H9 (cell line): ENCODE data around the gene MAGI1. TPM values are rescaled to one million over a fixed set of nuclear protein-coding genes. Genes with fewer than 3 reads are reported as not detected.
A peak's percentile ranks its signal among the peaks of the same experiment; 100 is the strongest.

Experiments used
- DNase-seq: peaks from one replicate; pipeline ENCODE4 v3.0.0-alpha.2; 2017
- H2AFZ ChIP-seq: one replicate; pipeline ENCODE4 v1.6.1; 2013; ENCODE audit warnings: mild to moderate bottlenecking, low read length, control low read depth, moderate library complexity
- H2AK5ac ChIP-seq: 2 replicates; pipeline ENCODE4 v1.6.1; 2013; ENCODE audit warnings: low read length, control low read depth, mixed read lengths; ENCODE audit not compliant: insufficient read length
- H2BK120ac ChIP-seq: one replicate; pipeline ENCODE4 v1.6.1; 2013; ENCODE audit warnings: low read depth, mild to moderate bottlenecking, low read length, control low read depth, inconsistent platforms; ENCODE audit not compliant: poor library complexity, severe bottlenecking
- H2BK12ac ChIP-seq: 2 replicates; pipeline ENCODE4 v1.6.1; 2013; ENCODE audit warnings: low read length, control low read depth, mixed read lengths, low read depth; ENCODE audit not compliant: insufficient read length
- H2BK15ac ChIP-seq: 2 replicates; pipeline ENCODE4 v1.6.1; 2013; ENCODE audit warnings: low read depth, low read length, control low read depth
- H2BK20ac ChIP-seq: one replicate; pipeline ENCODE4 v1.6.1; 2013; ENCODE audit warnings: low read depth, mild to moderate bottlenecking, low read length, control low read depth, inconsistent platforms; ENCODE audit not compliant: poor library complexity, severe bottlenecking
- H2BK5ac ChIP-seq: 2 replicates; pipeline ENCODE4 v1.6.1; 2013; ENCODE audit warnings: low read length, control low read depth, mixed read lengths; ENCODE audit not compliant: insufficient read length
- H3K14ac ChIP-seq: 2 replicates; pipeline ENCODE4 v1.6.1; 2013; ENCODE audit warnings: low read length, control low read depth; ENCODE audit not compliant: insufficient read depth
- H3K18ac ChIP-seq: 2 replicates; pipeline ENCODE4 v1.6.1; 2013; ENCODE audit warnings: low read depth, mild to moderate bottlenecking, mixed read lengths, low read length, control low read depth; ENCODE audit not compliant: insufficient read length
- H3K23ac ChIP-seq: 2 replicates; pipeline ENCODE4 v1.6.1; 2013; ENCODE audit warnings: low read length, control low read depth, mixed read lengths, low read depth; ENCODE audit not compliant: insufficient read length
- H3K23me2 ChIP-seq: 2 replicates; pipeline ENCODE4 v1.6.1; 2013; ENCODE audit warnings: low read depth, mild to moderate bottlenecking, mixed read lengths, low read length, control low read depth; ENCODE audit not compliant: insufficient read length, poor library complexity, severe bottlenecking
- H3K27ac ChIP-seq: 2 replicates; pipeline ENCODE4 v1.5.1; 2013; ENCODE audit warnings: low read length, control low read depth, mixed read lengths, low read depth; ENCODE audit not compliant: insufficient read length
- H3K27me3 ChIP-seq: 2 replicates; pipeline ENCODE4 v1.6.1; 2013; ENCODE audit warnings: low read length, control low read depth, inconsistent platforms; ENCODE audit not compliant: insufficient read depth
- H3K4ac ChIP-seq: 2 replicates; pipeline ENCODE4 v1.6.1; 2013; ENCODE audit warnings: low read depth, mild to moderate bottlenecking, control low read depth, inconsistent platforms, low read length, moderate library complexity
- H3K4me1 ChIP-seq: 2 replicates; pipeline ENCODE4 v1.6.1; 2013; ENCODE audit warnings: low read length, control low read depth, inconsistent platforms; ENCODE audit not compliant: insufficient read depth
- H3K4me2 ChIP-seq: 2 replicates; pipeline ENCODE4 v1.6.1; 2013; ENCODE audit warnings: low read length, control low read depth, mixed read lengths; ENCODE audit not compliant: insufficient read length, insufficient read depth
- H3K56ac ChIP-seq: 2 replicates; pipeline ENCODE4 v1.6.1; 2013; ENCODE audit warnings: low read depth, mild to moderate bottlenecking, mixed read lengths, low read length, control low read depth; ENCODE audit not compliant: insufficient read length
- H3K79me1 ChIP-seq: 2 replicates; pipeline ENCODE4 v1.6.1; 2013; ENCODE audit warnings: low read depth, mild to moderate bottlenecking, moderate library complexity, low read length, control low read depth, inconsistent platforms; ENCODE audit not compliant: insufficient read depth, poor library complexity, severe bottlenecking
- H3K79me2 ChIP-seq: 2 replicates; pipeline ENCODE4 v1.6.1; 2013; ENCODE audit warnings: low read length, control low read depth, inconsistent platforms; ENCODE audit not compliant: insufficient read depth
- H3K9ac ChIP-seq: 2 replicates; pipeline ENCODE4 v1.6.1; 2013; ENCODE audit warnings: low read length, control low read depth, mixed read lengths; ENCODE audit not compliant: insufficient read length; ENCODE audit errors: extremely low read depth
- H3K9me3 ChIP-seq: one replicate; pipeline ENCODE4 v1.6.1; 2013; ENCODE audit warnings: low read depth, low read length, inconsistent platforms; ENCODE audit not compliant: control insufficient read depth
- H3T11ph ChIP-seq: one replicate; pipeline ENCODE4 v1.6.1; 2013; ENCODE audit warnings: mild to moderate bottlenecking, low read length, control low read depth, inconsistent platforms
- H4K20me1 ChIP-seq: one replicate; pipeline ENCODE4 v1.6.1; 2013; ENCODE audit not compliant: control insufficient read depth, insufficient read length, insufficient read depth
- H4K5ac ChIP-seq: 2 replicates; pipeline ENCODE4 v1.6.1; 2013; ENCODE audit warnings: low read depth, mild to moderate bottlenecking, mixed read lengths, low read length, control low read depth; ENCODE audit not compliant: insufficient read length
- H4K8ac ChIP-seq: replicated peaks from 2 replicates; pipeline ENCODE4 v1.6.1; 2013; ENCODE audit warnings: low read length, control low read depth, mixed read lengths, low read depth; ENCODE audit not compliant: insufficient read length
- H4K91ac ChIP-seq: 2 replicates; pipeline ENCODE4 v1.6.1; 2013; ENCODE audit warnings: low read depth, mild to moderate bottlenecking, moderate library complexity, mixed read lengths, low read length, control low read depth; ENCODE audit not compliant: insufficient read length
- H3K27ac Mint-ChIP-seq, 3 experiments: 2 replicates in 2 of 3; 3 replicates in 1 of 3; pipeline ENCODE4 v1.8.0; 2020 to 2021; ENCODE audit warnings: mixed read lengths in 3 of 3, mild to moderate bottlenecking in 1 of 3, moderate library complexity in 1 of 3
- H3K27me3 Mint-ChIP-seq: 2 replicates; pipeline ENCODE4 v1.8.0; 2021; ENCODE audit warnings: low read depth, mild to moderate bottlenecking, moderate library complexity, mixed read lengths
- H3K36me3 Mint-ChIP-seq, 3 experiments: 2 replicates in 2 of 3; 3 replicates in 1 of 3; pipeline ENCODE4 v1.8.0; 2020 to 2021; ENCODE audit warnings: low read depth in 3 of 3, mixed read lengths in 3 of 3; ENCODE audit not compliant: insufficient read depth in 1 of 3
- H3K4me1 Mint-ChIP-seq, 2 experiments: 2 replicates each; pipeline ENCODE4 v1.8.0; 2020; ENCODE audit warnings: mixed read lengths in 2 of 2
- H3K4me3 Mint-ChIP-seq, 2 experiments: 2 replicates in 1 of 2; 3 replicates in 1 of 2; pipeline ENCODE4 v1.8.0; 2020 to 2021; ENCODE audit warnings: mild to moderate bottlenecking in 2 of 2, mixed read lengths in 2 of 2, moderate library complexity in 1 of 2
- H3K9me3 Mint-ChIP-seq, 2 experiments: 2 replicates in 1 of 2; 3 replicates in 1 of 2; pipeline ENCODE4 v1.8.0; 2020; ENCODE audit warnings: mild to moderate bottlenecking in 2 of 2, mixed read lengths in 2 of 2, moderate library complexity in 1 of 2
- WGBS: extraction: QIAGEN DNeasy Blood & Tissue Kit; methylation state at CpG from one replicate; pipeline ENCODE4 v1.1.7; 2013; ENCODE audit warnings: missing lambda C conversion rate, low lambda C conversion rate, mixed read lengths; ENCODE audit not compliant: insufficient read length; ENCODE audit errors: extremely low coverage; 5-methylcytosine and 5-hydroxymethylcytosine counted together
- total RNA-seq: library from RNA; stranded (reverse); gene quantifications from 2 replicates; pipeline ENCODE4 v1.2.1, GENCODE V29; 2021
- TF ChIP-seq, protein P1 (sequence below): fragments of 200-600 bp; sonication (generic); conservative IDR thresholded peaks from 3 replicates; pipeline ENCODE4 v1.8.0; 2021; ENCODE audit warnings: antibody characterized with exemption, mild to moderate bottlenecking

MAGI1 gene
- total RNA-seq, 1 experiment from 2014 or later: 65.7 TPM

DNA sequence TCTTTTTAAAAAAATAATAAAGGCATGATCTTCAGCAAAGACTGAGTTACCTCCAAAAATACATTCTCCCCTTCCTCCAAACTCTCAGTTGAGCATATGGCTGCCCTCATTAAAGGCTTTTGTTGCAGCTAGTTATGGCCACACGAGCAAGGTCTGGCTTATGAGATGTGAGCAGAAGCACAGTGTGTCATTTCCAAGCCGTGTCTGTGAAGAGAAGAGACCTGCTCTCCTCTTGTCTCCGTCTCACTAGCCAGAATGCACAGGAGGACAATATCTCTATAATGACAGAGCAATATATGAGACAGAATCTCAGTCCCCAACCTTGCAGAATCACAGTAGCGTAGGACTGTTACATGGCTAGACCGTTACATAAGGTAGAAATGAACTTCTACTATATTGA lies 152.3 kb downstream of the MAGI1 start:
- Histone ChIP-seq H2BK120ac (no peak overlapping the region), H3K79me2 (no peaks in the 10 kb centered on the region; the same call in 1 of the 2 replicates), H2BK12ac (no peak overlapping the region), H3K27ac (no peak overlapping the region), H2AK5ac (no peak overlapping the region), H3K23me2 (no peaks in the 10 kb centered on the region), H4K91ac (no peak overlapping the region), H3K14ac (no peak overlapping the region), H3K4ac (no peak overlapping the region), H4K8ac (no peak overlapping the region), H3K23ac (no peak overlapping the region), H3T11ph (no peak overlapping the region), H3K18ac (no peak overlapping the region), H3K79me1 (peaks cover 4% of the 10 kb centered on the region), H3K56ac (no peak overlapping the region), H3K9ac (no peak overlapping the region), H3K4me2 (no peak overlapping the region), H4K5ac (no peak overlapping the region), H2BK5ac (no peak overlapping the region), H3K27me3 (no peaks in the 10 kb centered on the region), H4K20me1 (no peaks in the 10 kb centered on the region), H3K9me3 (no peaks in the 10 kb centered on the region), H2BK20ac (no peak overlapping the region), H3K4me1 (peaks cover 4% of the 10 kb centered on the region; the same call in 1 of the 2 replicates), H2AFZ (no peak overlapping the region), H2BK15ac (no peak overlapping the region)
- DNase-seq: no peak
- Mint-ChIP-seq H3K9me3 (no peaks in the 10 kb centered on the region), H3K4me3 (no peak overlapping the region), H3K27ac (peak overlapping the region in 1 of 3 experiments; percentile 49; a peak in 1 of 7 replicates), H3K36me3 (peaks cover 0 to 8% (median 0%) of the 10 kb centered on the region in 3 experiments; a peak in 2 of 7 replicates), H3K27me3 (no peaks in the 10 kb centered on the region), H3K4me1 (peaks cover 37 to 38% of the 10 kb centered on the region in 2 experiments)
- WGBS: no CpG with 5 or more reads among the region's 5 CpGs
- TF ChIP-seq, protein P1, sequence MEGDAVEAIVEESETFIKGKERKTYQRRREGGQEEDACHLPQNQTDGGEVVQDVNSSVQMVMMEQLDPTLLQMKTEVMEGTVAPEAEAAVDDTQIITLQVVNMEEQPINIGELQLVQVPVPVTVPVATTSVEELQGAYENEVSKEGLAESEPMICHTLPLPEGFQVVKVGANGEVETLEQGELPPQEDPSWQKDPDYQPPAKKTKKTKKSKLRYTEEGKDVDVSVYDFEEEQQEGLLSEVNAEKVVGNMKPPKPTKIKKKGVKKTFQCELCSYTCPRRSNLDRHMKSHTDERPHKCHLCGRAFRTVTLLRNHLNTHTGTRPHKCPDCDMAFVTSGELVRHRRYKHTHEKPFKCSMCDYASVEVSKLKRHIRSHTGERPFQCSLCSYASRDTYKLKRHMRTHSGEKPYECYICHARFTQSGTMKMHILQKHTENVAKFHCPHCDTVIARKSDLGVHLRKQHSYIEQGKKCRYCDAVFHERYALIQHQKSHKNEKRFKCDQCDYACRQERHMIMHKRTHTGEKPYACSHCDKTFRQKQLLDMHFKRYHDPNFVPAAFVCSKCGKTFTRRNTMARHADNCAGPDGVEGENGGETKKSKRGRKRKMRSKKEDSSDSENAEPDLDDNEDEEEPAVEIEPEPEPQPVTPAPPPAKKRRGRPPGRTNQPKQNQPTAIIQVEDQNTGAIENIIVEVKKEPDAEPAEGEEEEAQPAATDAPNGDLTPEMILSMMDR: no peak
